Measurements from ENCODE around the gene PFN3.
A peak's percentile ranks its signal among the peaks of the same experiment; 100 is the strongest.

Gene PFN3

DNA sequence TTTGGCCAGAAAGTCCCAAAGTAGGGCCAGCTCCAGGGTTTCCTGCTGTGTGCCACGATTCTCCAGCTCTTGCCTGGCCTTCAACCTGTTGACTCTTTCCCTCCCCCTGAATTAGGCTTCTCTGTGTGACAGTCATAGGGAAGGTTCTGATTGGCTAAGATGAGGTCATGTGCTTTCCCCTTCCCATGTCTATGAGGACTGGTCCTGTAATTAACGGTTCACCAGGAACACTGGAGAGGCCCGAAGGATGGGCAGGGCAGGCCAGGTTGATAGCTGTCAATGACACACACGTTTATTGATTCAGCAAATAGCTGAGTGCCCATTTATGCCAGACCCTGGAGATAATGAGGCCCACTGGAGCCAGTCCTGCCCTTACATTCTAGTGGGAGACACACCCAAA lies 37.2 kb upstream of the PFN3 start:
- no peak for DNase-seq (ENCODE audit: low spot score)

DNA sequence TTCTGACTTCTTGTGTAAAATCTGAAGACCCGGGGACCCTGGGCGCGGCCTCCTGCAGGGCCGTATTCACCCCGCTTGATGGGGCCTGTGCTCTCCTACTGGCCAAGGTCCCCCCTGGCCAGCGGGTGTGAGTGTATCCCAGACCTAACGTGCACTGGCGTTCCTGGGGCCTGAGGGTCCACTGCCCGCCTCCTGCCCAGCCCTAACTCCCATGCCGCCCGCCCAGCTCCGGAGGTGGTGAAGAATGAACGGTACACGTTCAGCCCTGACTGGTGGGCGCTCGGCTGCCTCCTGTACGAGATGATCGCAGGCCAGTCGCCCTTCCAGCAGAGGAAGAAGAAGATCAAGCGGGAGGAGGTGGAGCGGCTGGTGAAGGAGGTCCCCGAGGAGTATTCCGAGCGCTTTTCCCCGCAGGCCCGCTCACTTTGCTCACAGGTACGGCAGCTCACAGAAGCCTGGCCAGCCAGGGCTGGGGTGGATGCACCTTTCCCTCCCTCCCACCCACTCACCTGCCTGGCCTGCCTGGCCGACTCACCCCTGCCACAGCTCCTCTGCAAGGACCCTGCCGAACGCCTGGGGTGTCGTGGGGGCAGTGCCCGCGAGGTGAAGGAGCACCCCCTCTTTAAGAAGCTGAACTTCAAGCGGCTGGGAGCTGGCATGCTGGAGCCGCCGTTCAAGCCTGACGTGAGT lies 35.5 kb upstream of the PFN3 start:
- DNase-seq (ENCODE audit: low spot score), result no peak

DNA sequence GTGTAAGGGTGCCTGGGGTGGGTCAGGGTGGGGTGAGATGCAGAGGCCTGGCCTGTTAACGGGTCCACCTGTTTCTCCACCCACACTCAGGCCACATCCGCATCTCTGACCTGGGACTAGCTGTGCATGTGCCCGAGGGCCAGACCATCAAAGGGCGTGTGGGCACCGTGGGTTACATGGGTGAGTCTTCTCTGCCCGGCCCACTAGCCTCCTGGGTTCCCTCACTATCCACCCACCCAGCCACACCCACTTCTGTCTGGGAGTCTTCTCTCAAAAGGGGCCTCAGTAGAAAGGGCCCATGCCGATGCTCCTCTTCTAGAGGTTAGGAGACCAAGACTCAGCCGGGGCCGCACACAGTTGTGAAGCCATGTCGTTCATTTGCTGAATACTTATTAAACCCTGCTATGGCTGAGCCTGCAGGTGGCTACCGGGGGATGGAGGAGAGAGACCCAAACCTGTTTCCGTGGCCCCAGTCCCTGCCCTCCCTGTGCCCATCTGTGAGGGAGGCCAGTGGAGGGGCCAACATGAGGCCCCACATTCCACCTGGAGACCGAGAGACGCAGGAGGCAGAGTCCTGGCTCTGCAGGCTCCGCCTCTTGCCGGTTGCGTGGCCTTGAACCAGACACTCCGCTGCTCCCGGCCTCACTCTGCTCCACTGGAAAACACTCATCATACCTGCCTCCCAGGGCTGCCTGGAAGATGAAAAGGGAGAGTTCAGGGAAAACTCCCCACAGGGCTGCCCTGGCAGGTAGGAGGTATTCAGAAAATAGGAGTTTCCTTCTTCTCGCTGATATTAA lies 34.7 kb upstream of the PFN3 start:
- DNase-seq (ENCODE audit: low spot score), result no peak

DNA sequence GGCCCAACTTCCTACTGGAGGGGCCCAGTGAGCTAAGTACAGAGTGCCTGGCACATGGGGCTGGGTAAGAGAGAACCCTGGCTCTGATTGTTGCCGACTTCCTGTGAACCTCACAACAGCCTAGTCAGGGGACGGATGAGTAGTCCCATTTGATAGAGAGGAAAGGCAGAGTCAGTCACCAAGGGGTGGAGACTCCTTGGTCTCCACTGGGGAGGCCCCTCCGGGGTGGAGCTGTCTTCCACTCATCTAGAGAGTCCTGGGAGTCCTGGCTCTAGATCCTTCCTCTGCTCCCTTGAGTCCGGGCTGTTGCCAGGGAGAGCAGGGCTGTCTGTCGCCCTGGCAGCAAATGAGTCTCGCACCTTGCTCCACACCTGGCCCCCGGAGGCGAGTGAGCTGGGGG lies 34.0 kb upstream of the PFN3 start:
- no peak for DNase-seq (ENCODE audit: low spot score)

DNA sequence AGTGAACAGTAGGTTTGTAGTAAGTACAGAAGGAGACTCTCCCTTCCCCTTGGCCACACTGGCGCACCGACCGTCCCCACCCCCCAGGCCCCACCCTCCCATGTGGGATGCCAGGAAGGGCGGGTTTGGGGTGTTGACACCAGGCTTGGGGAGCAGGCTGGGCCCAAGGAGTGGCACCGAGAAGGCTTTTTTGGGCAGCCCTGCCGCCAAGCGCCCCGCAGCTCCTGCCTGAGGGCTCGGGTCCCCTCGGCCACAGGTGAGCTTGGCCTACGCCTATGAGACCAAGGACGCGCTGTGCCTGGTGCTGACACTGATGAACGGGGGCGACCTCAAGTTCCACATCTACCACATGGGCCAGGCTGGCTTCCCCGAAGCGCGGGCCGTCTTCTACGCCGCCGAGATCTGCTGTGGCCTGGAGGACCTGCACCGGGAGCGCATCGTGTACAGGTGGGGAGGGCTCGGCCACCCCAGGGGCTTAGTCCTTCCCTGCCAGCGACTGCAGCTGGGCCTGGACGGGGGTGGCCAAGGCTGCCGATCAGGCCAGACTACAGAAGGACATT lies 33.3 kb upstream of the PFN3 start:
- DNase-seq (ENCODE audit: low spot score), result no peak

DNA sequence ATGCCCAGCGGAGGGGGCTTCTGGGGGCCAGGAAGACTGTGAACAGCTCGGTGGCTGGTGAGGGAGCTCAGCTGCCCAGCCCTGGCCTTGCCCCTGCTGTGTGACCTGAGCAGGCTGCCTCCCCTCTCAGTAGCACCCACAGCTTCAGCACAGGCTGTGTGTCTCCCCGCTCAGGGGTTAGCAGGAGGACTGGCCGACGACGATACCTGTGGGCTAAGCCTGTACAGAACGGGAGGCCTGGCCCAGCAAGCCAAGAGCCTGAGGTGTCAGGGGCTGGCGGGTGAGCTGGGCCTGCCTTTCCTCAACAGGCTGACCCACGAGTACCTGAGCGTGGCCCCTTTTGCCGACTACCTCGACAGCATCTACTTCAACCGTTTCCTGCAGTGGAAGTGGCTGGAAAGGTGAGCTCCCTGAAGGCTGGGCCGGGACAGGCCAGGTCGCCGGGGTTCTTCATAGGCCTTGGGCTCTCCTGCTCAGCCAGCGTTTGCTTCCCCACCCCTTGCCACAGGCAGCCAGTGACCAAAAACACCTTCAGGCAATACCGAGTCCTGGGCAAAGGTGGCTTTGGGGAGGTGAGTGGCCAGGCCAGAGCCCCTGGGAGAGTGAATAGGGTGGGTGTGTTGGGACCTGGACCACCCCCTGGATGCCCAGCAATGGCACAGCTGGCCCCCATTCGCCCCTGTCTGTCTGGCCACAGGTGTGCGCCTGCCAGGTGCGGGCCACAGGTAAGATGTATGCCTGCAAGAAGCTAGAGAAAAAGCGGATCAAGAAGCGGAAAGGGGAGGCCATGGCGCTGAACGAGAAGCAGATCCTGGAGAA lies 32.6 kb upstream of the PFN3 start:
- no peak for DNase-seq (ENCODE audit: low spot score)

DNA sequence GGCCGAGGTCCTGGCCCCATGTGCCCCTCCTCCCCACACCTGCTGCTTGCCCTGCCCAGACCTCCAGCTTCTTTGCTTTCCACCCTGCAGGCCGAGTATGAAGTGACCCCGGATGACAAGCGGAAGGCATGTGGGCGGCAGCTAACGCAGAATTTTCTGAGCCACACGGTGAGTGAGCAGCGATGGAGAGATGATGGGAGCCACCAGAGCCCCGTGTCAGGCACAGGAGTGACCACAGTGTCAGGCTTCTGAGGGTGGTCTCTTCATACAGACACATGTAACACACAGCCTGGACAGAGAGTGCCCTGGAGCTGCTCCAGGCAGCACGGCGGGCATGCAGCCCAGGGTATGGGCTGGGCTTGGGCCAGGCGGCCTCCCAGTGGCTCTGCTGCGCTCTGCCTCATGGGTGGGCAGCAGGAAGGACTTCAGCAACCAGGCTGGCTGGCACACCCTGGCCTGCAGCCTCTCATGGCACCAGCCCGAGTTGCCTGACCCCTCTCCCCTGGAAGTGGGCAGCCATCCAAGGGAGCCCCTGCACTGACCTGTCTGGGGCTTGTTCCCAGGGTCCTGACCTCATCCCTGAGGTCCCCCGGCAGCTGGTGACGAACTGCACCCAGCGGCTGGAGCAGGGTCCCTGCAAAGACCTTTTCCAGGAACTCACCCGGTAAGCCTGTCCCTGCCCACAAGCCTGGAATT lies 31.8 kb upstream of the PFN3 start:
- no peak for DNase-seq (ENCODE audit: low spot score)

DNA sequence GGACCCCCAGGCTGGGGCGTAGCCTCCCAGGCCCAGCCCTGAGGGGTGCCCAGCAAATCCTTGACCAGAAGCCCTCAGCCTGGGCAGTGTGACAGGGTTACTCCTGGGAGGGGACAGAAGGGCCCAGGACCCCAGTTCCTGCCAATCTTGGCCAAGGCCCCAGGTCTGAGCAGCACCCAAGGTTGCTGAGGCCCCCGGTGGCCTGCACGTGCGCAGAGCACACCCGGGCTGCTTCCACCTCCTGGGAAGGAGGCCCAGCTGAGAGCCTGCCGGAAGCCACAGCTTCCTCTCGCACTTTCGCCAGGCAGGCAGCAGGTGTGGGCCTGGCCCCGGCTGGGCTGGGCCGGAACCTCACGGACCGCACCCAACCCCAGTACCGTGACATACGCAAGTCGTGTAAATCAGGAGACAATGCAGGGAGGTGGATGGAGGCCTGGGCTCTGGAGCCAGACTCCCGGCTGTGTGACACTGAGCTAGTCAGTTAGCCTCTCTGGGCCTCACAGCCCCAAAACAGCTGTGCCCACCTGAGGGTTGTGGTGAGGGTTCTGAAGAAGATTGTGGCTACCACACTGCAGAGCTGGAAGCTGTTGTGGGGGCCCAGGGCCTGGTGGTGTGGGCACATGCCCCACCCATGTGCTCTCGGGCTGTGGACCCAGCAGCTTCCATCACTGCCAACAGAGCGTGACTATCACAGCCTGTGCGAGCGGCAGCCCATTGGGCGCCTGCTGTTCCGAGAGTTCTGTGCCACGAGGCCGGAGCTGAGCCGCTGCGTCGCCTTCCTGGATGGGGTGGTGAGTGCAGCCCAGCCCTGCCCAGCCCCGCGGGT lies 31.1 kb upstream of the PFN3 start:
- DNase-seq (ENCODE audit: low spot score), result no peak

DNA sequence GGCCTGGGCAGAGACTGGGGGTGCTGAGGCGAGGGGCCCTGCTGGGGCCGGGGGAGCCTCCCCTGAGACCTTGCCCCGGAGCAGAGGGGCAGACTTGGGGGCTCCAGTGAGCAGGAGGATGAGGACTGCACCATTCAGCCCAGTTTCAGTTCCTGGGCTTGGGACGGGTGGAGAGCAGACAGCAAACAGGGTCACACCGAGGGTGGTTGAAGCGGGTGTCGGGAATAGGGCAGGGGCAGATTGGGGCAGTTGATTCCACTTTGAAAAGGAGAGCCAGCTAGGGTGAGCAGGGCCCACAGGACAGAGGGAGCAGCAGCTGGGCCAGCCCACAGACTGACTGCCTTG lies 30.5 kb upstream of the PFN3 start:
- no peak for DNase-seq (ENCODE audit: low spot score)

DNA sequence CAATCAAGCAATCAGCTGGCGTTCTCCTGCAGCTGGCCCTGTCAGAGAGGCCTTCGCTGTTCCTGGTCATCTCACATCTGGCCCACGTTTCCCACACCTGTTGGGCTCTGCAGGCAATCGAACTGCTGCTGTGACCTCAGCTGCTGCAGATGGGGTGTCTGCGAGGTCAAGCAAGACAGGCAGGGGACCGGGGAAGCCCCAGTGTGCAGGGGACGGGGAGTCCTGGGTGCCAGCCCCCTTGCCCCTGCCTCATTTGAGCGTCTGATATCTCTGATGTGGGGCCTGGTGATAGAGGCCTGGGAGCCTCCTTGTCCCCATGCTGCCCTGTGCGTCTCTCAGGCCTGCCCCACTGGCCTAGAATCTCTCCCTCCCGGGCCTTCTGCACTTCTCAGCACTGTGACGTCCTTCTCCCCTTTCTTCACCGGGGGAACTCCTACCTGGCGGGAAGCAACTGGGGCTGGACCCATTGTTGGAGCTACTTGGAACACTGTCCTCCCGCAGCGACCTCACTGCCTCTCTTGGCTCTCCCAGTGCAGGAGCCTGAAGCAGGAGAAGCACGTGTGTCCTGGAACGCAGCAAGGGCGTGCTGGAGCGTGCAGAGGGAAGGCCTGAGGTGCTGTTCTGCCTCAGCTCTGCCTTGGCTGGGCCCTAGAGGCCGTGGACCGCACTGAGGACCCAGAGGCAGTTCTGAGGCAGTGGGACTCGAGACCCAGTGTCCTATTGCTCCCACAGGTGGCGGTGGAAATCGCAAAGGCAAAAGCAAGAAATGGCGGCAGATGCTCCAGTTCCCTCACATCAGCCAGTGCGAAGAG lies 29.9 kb upstream of the PFN3 start:
- DNase-seq (ENCODE audit: low spot score), result no peak

DNA sequence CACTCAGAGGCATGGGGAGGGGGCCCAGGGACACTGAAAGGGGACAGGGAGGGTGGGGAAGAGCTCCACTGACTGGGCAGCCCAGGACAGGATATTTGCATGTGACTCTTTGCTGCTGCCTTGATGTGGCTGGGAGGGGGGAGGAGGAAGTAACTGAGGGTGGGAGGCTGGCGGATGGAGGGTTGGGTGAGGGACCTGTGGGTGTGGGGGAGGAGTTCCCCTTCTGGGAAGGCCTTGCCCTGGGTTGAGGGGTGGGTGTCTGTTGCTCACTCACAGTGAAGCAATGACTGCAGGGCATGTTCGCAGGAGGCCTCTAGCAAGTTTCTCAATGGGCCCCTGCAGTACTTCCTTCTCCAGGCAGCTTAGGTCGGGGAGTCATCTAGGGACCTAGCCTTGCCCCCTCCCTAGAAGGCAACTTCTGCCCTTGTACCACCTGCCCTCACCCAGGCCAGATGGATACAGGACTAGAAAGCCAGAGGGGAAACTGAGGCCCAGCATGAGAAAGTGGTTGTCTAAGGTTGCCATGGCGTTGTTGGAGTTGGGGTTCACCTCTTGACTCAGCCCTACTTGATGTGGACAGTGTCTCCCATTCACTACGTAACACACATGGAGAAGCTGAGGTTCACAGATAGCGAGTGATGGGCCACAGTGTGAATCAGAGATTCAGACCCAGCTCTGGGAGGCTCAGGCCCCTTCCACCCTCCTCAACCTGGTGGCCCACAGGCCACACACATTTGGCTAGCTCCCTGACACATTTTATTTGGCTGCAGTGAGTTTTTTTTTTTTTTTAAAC lies 29.0 kb upstream of the PFN3 start:
- DNase-seq (ENCODE audit: low spot score), result no peak

DNA sequence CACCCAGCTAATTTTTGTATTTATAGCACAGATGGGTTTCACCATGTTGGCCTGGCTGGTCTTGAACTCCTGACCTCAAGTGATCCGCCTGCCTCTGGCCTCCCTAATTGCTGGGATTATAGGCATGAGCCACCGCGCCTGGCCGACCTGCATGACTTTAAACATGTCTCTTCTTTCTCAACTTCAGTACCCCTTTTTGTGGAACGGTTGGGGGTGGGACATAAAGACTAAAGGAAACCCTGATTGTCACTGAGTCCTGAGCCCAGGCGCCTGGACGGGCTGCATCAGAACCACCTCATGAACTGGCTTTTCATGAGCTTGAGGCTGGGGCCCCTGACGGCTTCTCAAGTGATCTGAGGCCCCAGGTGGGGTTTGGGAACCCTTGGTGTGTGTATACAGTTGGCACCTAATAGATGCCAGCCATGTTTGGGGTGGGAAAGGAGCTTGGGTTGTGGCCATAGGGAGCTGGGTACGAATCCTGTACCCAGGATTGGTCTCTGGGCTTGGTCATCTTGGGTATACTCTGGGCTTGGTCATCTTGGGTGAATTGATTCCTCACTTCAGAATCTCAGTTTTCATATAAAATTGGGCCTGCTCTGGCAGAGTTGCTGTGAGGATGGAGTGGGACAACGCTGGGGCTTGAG lies 28.2 kb upstream of the PFN3 start:
- no peak for DNase-seq (ENCODE audit: low spot score)

DNA sequence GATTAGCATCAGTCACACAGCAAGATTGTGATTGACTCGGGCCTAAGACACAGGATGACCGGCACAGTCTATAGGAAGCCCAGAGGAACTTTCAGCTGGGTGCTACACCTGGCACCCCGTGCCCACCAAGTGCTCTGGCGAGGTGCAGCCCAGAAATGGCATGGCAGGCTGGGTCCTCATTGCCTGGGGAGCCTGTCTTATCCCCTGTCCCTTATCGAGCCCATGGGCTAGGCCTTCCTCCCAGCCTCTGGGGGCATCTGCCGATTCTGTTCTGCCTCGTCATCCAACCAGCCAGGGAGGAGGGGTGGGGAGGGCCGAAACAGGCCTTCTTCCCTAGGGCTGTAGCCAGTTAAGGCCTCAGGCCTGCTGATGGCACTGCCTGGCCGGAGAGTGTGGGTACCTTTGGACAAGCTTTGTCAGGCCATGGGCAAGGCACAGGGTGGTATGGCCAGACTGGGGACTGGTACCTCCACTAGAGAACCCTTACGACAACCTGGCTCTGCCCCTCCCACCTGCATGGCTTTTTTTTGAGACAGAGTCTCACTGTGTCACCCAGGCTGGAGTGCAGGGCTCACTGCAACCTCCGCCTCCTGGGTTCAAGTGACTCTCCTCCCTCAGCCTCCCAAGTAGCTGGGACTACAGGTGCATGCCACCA lies 27.6 kb upstream of the PFN3 start:
- DNase-seq (ENCODE audit: low spot score), result peak; percentile 84

DNA sequence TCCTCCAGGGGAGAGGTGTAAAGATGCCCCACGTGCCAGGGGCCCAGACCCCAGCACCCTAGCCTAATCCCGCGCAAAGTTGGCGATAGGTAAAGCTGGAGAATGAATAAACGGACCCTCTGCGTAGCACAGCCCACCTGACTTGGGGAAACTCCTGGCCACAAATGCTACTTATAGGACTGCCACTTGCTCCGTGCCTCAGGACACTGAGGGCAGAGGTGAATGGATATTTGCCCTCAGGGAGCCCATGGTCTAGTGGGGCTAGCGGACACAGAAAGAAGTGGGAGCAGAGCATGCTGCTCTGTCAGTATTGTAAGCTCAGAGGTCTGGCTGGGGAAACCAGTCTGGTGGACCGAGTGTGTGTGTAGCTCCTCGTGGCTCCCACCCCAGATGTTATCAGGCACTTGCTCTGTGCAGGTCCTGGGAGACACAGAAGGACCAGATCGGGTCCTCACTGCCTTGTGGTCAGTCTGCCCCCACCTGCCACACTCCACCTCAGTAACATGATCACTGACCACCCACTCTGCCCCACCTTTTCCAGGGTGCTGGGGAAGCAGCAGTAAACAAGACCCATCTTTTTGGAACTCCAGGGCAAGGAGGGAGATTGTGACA lies 26.9 kb upstream of the PFN3 start:
- DNase-seq (ENCODE audit: low spot score), result peak; percentile 73

DNA sequence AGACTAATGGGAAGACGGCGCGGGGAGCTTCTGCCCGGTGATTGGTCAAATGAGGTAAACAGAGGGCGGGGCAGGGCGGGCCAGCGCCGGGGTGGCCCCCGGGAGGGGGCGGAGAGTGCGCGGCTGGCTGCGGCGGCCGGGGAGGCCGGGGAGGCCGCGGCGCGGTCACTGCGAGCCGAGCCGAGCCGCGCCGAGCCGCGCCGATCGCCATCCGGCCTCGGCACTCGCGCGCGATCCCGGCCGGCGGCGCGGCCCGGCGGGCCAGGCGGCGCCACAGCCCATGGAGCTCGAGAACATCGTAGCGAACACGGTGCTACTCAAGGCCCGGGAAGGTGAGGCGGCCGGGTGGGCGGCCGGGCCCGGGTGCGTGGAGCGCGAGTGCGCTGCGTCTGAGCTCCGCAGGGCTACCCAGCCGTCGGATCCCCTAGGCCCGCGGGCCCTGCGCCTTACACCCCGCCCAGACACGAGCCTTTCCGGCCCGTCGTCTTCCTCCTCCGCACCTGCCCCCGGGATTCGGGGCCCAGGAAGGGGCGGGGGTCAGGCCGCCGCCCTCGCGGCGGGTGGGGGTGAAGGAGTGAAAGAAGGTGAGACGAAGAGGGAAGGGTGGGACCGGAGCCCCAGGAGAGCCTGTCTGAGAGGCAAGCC lies 26.2 kb upstream of the PFN3 start, which contains the start of gene GRK6:
Gene GRK6 (plus strand): TSS at position 111 of the 645 bp plus-strand sequence. CDS start 170 bp downstream, at position 281.
- peak; percentile 52 for DNase-seq (ENCODE audit: low spot score)

DNA sequence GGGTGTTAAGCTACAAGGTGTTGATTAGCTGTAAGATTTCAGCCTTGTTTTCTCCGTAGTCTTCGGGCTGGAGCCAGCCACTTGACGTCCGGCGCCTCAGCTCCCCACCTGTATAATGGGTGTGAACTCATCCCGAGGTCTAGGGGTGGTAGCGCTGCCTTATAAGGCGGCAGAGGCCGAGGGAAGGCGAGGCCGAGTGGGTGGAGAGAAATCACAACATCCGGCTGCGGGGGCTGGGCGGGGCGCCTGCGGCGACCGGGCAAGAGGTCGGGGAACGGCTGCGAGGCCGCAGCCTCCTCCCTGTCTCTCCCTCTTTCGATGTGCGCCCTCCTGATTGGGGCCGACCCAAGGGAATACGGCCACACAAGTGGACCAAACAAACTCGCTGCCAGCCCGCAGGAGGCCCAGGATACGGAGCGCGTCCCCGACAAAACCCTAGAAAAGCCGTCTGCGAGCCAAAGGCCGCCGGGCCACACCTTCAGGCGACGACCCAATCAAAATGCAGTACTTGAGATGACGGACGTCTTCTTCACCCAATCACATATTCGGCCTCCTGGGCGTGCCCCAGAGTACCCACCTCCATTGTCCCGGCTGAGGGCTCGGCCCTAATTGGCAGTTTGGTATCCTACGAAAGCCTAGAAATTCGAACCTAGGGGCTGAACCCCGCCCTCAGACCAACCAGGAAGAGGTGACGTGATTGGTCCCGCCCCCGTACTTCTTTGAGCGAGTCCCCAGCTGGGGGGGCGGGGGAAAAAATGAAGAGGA lies 25.5 kb upstream of the PFN3 start:
- DNase-seq (ENCODE audit: low spot score), result peak; percentile 100
